ENCODE results near the gene UQCC3. TPM values are rescaled to one million over a fixed set of nuclear protein-coding genes. Genes with fewer than 3 reads are reported as not detected.

The UQCC3 gene
- total RNA-seq, 1 experiment from 2014 or later, result 18.2 TPM

- DNase-seq (ENCODE audit: low read depth), result no peak
- in situ Hi-C loops (cut with HindIII; ENCODE audit: low pct_unique_long_range_greater_than_20kb, low sequenced_read_pairs), result no loop called here
Measured at GRCh38 chr11:62712861-62713260, 41.4 kb downstream of the UQCC3 start.

GRCh38 chr11:62713343-62713742 lies 41.9 kb downstream of the UQCC3 start:
- in situ Hi-C loops (cut with HindIII; ENCODE audit: low pct_unique_long_range_greater_than_20kb, low sequenced_read_pairs), result no loop called here
- DNase-seq (ENCODE audit: low read depth), result peak; percentile 83

DNA sequence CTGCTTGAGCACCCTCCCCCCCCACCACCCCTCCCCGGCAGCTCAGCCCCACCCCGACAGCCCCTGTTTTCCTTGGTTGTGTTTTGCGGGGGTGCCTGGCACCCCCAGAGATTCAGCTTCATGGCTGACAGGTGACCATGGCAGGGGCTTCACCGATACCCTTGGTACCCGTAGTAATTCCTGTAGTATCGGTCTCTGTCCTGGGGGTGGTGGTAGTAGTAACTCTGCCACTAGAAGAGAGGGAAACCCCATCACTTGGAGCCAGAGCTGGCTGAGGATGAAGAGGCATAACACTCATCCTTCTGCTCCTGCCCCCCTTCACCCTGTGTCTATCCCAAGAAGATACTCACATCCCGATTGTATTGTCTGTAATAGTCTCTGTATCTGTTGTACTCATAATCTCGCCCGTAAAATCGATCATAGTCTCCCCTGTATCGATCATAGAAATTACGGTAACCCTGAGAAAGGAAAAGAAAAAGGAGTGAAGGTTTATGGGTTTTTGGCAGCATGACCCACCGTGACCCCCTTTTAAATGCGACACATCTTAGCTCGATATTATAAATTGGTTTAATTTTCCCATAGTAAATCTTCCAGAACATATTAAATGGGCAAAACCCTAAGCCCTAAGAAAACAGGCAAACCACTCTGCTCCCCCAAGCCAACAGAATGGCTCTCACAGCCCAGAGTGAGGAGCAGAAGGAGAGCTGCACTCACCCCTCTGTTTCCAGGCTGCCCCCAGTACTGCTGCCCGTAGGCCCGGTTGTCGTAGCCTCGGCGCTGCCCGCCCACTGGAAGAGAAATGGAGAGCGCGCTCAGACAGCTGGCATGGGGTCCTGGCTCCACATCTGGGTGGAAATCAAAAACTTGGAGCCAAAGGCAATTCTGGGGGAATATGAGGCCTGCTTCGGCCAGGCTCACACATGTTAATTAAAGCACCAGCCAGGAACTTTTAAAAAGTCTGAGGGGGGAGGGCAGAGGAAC lies 44.0 kb downstream of the UQCC3 start:
- DNase-seq (ENCODE audit: low read depth), result no peak
- in situ Hi-C loops (cut with HindIII; ENCODE audit: low pct_unique_long_range_greater_than_20kb, low sequenced_read_pairs), result no loop called here

- in situ Hi-C loops (cut with HindIII; ENCODE audit: low pct_unique_long_range_greater_than_20kb, low sequenced_read_pairs), result no loop called here
- no peak for DNase-seq (ENCODE audit: low read depth)
Measured at GRCh38 chr11:62716206-62716605, 44.7 kb downstream of the UQCC3 start.

DNA sequence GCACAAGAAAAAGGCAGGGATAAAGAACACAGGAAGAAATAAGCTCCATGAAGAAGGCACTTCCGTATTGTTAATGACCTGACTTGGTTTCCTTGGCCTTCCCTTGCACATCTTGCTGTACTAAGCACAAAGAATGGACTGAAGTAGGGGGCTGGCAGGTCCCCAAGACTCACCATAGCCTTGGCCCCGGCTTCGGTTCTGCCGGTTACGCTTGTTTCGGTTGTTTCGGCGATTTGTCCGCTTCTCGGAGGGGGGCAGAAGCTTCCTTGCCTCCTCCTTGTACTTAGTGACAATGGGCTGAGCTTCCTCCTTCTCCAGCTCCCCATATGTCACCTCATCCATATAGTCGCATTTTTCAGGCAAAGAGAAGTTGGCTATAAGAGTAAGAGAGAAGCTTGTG lies 45.3 kb downstream of the UQCC3 start:
- in situ Hi-C loops (cut with HindIII; ENCODE audit: low pct_unique_long_range_greater_than_20kb, low sequenced_read_pairs), result no loop called here

GRCh38 chr11:62719302-62719978 lies 48.0 kb downstream of the UQCC3 start:
- DNase-seq (ENCODE audit: low read depth), result peak; percentile 43
- in situ Hi-C loops (cut with HindIII; ENCODE audit: low pct_unique_long_range_greater_than_20kb, low sequenced_read_pairs), result no loop called here

More for the DNA sequence above, 45.3 kb downstream of the UQCC3 start:
- no peak for DNase-seq (ENCODE audit: low read depth)

DNA sequence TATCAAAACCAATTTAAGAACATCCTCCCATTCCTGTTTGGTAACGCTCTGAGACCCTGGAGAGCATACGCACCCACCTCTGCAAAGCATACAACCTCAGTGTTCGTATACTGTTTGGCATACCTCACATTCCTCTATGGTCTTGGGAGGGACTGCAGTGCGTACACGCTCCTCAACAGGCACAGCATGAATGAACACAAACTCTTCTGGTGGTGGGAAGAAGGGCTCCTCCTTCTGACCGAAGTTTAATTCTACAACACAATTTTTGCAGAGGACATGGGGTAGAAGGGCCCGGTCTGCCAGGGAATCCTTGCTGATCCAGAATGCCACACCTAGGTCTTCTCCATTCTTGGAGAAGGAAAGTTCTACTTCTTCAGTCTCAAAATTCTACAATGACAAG lies 50.5 kb downstream of the UQCC3 start:
- peak; percentile 39 for DNase-seq (ENCODE audit: low read depth)
- in situ Hi-C loops (cut with HindIII; ENCODE audit: low pct_unique_long_range_greater_than_20kb, low sequenced_read_pairs), result no loop called here

Other genes starting within 250 kb of the UQCC3 start
- 141 and 188 TPM in 2 replicates for gene AHNAK, start 124.9 kb upstream of the UQCC3 start, total RNA-seq (2014; rRNA removed; shearing (Covaris generic); ENCODE audit: low replicate concordance)
- gene EEF1G, start 97.8 kb upstream of the UQCC3 start, total RNA-seq (2014; rRNA removed; shearing (Covaris generic); ENCODE audit: low replicate concordance), result 2,603 and 2,794 TPM in 2 replicates
- gene TUT1, start 80.2 kb upstream of the UQCC3 start, total RNA-seq (2014; rRNA removed; shearing (Covaris generic); ENCODE audit: low replicate concordance), result 11.7 and 14.2 TPM in 2 replicates
- gene MTA2, start 69.8 kb upstream of the UQCC3 start, total RNA-seq (2014; rRNA removed; shearing (Covaris generic); ENCODE audit: low replicate concordance), result 87.5 and 107 TPM in 2 replicates
- gene EML3, start 58.9 kb upstream of the UQCC3 start, total RNA-seq (2014; rRNA removed; shearing (Covaris generic); ENCODE audit: low replicate concordance), result 16.1 and 19.3 TPM in 2 replicates
- 4.5 and 7.4 TPM in 2 replicates for gene ROM1, start 58.4 kb upstream of the UQCC3 start, total RNA-seq (2014; rRNA removed; shearing (Covaris generic); ENCODE audit: low replicate concordance)
- 34.9 and 52.3 TPM in 2 replicates for gene B3GAT3, start 49.7 kb upstream of the UQCC3 start, total RNA-seq (2014; rRNA removed; shearing (Covaris generic); ENCODE audit: low replicate concordance)
- 434 and 492 TPM in 2 replicates for gene GANAB, start 25.1 kb upstream of the UQCC3 start, total RNA-seq (2014; rRNA removed; shearing (Covaris generic); ENCODE audit: low replicate concordance)
- 7.6 and 14.5 TPM in 2 replicates for gene INTS5, start 18.4 kb upstream of the UQCC3 start, total RNA-seq (2014; rRNA removed; shearing (Covaris generic); ENCODE audit: low replicate concordance)
- 48.1 and 59.2 TPM in 2 replicates for gene C11orf98, start 6.5 kb upstream of the UQCC3 start, total RNA-seq (2014; rRNA removed; shearing (Covaris generic); ENCODE audit: low replicate concordance)
- gene CSKMT, start 6.4 kb upstream of the UQCC3 start, total RNA-seq (2014; rRNA removed; shearing (Covaris generic); ENCODE audit: low replicate concordance), result 0.09 and 6.4 TPM in 2 replicates
- gene LBHD1, start 594 bp downstream of the UQCC3 start, total RNA-seq (2014; rRNA removed; shearing (Covaris generic); ENCODE audit: low replicate concordance), result 1.9 and 3.2 TPM in 2 replicates
- gene UBXN1, start 7.4 kb downstream of the UQCC3 start, total RNA-seq (2014; rRNA removed; shearing (Covaris generic); ENCODE audit: low replicate concordance), result 81.8 and 106 TPM in 2 replicates
- not detected in 2 replicates for gene LRRN4CL, start 17.9 kb downstream of the UQCC3 start, total RNA-seq (2014; rRNA removed; shearing (Covaris generic); ENCODE audit: low replicate concordance)
- 37.5 and 55.8 TPM in 2 replicates for gene BSCL2, start 35.8 kb downstream of the UQCC3 start, total RNA-seq (2014; rRNA removed; shearing (Covaris generic); ENCODE audit: low replicate concordance)
- not detected in 2 replicates for gene GNG3, start 36.0 kb downstream of the UQCC3 start, total RNA-seq (2014; rRNA removed; shearing (Covaris generic); ENCODE audit: low replicate concordance)
- gene HNRNPUL2, start 55.8 kb downstream of the UQCC3 start, total RNA-seq (2014; rRNA removed; shearing (Covaris generic); ENCODE audit: low replicate concordance), result 4.4 and 4.8 TPM in 2 replicates
- gene TTC9C, start 56.8 kb downstream of the UQCC3 start, total RNA-seq (2014; rRNA removed; shearing (Covaris generic); ENCODE audit: low replicate concordance), result 30.9 and 37.2 TPM in 2 replicates
- gene ZBTB3, start 82.5 kb downstream of the UQCC3 start, total RNA-seq (2014; rRNA removed; shearing (Covaris generic); ENCODE audit: low replicate concordance), result 4.6 and 14.9 TPM in 2 replicates
- 75.4 and 80.0 TPM in 2 replicates for gene POLR2G, start 89.9 kb downstream of the UQCC3 start, total RNA-seq (2014; rRNA removed; shearing (Covaris generic); ENCODE audit: low replicate concordance)
- gene TAF6L, start 99.7 kb downstream of the UQCC3 start, total RNA-seq (2014; rRNA removed; shearing (Covaris generic); ENCODE audit: low replicate concordance), result 12.9 and 14.6 TPM in 2 replicates
- 14.9 and 33.8 TPM in 2 replicates for gene TMEM179B, start 115.7 kb downstream of the UQCC3 start, total RNA-seq (2014; rRNA removed; shearing (Covaris generic); ENCODE audit: low replicate concordance)
- gene TMEM223, start 120.3 kb downstream of the UQCC3 start, total RNA-seq (2014; rRNA removed; shearing (Covaris generic); ENCODE audit: low replicate concordance), result 42.0 and 58.7 TPM in 2 replicates
- gene NXF1, start 133.8 kb downstream of the UQCC3 start, total RNA-seq (2014; rRNA removed; shearing (Covaris generic); ENCODE audit: low replicate concordance), result 1.5 and 6.3 TPM in 2 replicates
- gene STX5, start 160.4 kb downstream of the UQCC3 start, total RNA-seq (2014; rRNA removed; shearing (Covaris generic); ENCODE audit: low replicate concordance), result 29.6 and 39.5 TPM in 2 replicates
- gene TEX54, start 161.2 kb downstream of the UQCC3 start, total RNA-seq (2014; rRNA removed; shearing (Covaris generic); ENCODE audit: low replicate concordance), result not detected in 2 replicates
- gene WDR74, start 167.9 kb downstream of the UQCC3 start, total RNA-seq (2014; rRNA removed; shearing (Covaris generic); ENCODE audit: low replicate concordance), result 82.0 and 102 TPM in 2 replicates
- 623 and 653 TPM in 2 replicates for gene SLC3A2, start 209.2 kb downstream of the UQCC3 start, total RNA-seq (2014; rRNA removed; shearing (Covaris generic); ENCODE audit: low replicate concordance)
- gene CHRM1, start 249.7 kb downstream of the UQCC3 start, total RNA-seq (2014; rRNA removed; shearing (Covaris generic); ENCODE audit: low replicate concordance), result not detected in 2 replicates

Data from Caki2 (cell line).